ENCODE data around the gene KSR1.
"Not testable (repeated sequence)": the region's sequence is repeated elsewhere in the genome, so short reads cannot be mapped to it uniquely, and the experiment has no call there.

KSR1 gene

DNA sequence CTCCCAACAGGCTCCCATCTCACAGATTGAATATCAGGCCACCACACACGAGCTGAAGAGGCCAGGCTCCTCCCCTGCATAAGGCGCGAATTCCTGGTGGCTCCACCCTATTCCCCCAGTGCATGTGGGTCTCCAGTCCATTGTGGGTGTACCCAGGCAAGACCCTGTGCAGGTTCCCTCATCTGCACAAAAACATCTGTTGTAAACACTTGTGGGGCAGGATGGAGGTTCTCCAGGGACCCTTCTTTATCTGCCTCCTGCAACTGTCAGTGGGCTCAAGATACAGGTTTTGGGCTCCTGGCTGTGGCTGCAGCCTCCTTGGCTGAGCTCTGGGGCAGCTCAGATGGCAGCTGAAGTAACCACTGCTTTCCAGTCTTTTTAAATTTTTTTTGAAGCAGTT is 157.2 kb downstream of the KSR1 start:
- no peak for DNase-seq (ENCODE audit: low read depth)

DNA sequence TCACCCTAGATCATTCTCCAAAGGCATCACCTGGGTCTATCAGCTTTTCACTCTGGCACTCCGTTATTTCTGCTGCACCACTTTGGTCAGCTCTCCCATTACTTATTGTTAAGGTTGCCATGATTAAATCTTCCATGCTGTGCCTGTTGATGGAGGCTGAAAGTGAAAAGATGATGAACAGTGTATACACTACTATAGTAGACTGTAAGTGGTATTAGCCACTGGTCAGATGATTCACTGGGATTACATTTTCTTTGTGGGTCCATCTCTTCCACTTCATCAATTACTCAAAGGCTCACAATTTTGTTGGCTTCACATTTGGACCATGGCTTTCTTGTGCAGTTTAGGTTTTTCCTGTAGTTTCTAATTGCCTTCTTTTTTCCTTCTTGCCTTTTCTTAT is 158.9 kb downstream of the KSR1 start:
- DNase-seq (ENCODE audit: low read depth): no peak

DNA sequence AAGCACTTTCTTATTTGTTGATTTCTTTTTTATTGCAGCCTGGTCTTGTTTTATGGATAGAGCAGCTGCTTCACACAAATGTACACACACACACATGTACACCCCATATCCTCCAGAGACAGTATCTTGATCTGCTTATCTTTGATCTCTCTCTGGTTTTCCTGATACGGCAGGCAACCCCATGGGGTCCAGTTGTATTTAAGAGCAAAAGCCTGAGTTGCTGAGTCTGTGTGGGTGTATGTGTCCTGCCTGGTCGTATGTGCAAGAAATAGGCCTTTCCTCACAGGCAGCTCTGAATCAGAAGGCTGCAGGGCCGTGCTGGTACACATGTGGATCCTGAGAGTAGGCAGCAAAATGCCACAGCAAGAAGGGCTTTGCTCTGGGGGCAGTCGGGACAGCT is 160.2 kb downstream of the KSR1 start:
- no peak for DNase-seq (ENCODE audit: low read depth)

DNA sequence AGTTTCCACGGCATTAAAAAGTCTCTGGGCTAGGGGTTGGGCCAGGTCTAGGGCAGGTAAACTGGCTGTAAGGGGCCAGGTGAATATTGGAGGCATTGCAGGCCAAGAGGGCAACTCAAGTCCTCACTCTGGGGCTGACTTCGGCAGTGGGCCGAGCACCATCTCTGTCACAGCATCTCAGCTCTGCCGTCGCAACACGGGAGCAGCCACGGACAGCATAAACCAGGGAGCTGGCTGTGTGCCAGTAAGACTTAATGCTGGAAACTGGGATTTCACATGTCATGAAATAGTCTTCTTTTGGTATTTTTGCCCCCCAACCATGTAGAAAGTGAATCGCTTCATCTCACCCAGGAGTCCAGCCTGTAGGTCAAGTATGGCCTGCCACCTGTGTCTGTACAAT is 162.2 kb downstream of the KSR1 start:
- no peak for DNase-seq (ENCODE audit: low read depth)

DNA sequence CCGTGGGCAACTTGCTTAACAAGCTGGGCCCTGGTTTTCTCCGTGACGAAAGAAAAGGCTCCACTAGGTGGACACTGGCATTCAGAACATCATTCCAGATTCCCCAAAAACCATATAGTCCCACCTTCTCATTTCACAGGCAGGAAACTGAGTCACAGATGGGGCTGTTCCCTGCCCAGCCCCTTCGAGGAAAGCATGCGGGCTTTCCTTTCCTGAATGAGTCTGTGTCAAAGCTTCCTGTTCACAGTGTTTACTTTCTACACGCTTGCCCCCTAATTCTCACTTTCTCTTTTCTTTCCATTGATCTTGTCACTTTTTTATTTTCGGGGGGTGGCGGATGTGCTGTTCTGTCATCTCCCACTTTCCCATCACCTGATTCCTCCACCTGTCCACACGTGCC is 164.5 kb downstream of the KSR1 start:
- no peak for DNase-seq (ENCODE audit: low read depth)

DNA sequence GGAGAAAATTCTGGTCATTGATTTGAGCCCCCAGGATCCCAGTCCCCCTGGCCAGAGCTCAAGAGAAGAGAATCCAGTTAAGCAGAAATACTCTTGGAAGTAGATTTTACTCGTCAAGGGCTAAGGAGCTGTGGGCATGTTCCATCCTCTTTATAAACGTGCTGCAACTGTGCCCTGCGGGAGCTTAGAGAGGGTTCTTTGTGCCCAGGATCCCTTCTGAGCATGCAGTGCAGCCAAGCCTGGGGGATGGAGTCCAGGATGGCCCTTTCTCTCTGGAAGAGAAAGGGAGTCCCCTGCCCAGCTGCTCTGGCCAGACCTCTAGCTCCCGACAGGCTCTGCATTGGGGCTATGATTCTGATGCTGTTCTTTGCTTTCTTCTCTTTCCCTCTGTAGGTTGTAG is 165.3 kb downstream of the KSR1 start:
- no peak for DNase-seq (ENCODE audit: low read depth)

DNA sequence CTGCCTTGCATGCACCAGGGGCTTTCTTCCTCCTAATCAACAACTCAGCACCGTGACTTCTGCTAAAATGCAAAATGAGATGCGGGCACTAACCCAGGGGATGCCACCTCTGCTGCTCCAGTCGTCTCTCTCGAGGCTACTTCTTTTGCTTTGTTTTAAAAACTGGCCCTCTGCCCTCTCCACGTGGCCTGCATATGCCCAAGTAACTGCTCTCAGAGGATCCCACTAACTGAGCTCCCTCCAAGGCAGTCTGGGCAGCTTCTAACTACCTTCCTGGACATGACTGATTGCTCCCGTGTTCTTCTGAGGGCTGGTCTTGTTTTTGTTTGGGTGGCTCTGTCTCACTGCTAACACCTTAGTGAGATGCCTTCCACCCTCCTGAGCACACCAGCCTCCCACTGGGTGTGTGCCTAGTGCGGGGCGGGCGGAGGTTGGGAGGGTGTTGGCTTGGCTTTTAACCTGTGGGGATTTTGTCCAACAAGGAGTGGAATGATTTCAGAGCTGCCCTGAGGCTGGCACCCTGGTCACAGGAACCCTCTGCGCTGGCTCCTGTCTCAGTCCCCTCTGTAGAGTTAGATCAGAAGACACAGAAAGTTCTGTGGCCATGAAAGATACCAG is 165.8 kb downstream of the KSR1 start:
- no peak for DNase-seq (ENCODE audit: low read depth)

DNA sequence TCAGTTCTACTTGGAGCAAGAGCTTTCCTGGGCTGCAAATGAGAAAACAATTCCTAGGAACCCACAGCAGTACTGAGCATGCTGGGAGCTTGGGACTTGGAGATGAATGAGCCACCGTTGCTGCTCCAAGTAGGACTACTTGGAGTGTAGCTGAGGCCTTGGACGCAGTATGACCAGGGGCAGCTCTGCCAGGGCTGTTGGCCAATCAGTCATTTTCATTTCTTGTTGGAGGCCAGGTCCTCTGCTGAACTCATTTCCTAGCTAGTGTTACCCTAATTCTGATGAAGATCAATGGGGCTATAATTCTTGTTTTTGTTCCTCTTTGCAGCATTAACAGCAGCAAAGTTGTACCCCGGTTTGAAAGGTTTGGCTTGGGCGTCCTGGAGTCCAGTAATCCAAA is 166.7 kb downstream of the KSR1 start:
- no peak for DNase-seq (ENCODE audit: low read depth)

DNA sequence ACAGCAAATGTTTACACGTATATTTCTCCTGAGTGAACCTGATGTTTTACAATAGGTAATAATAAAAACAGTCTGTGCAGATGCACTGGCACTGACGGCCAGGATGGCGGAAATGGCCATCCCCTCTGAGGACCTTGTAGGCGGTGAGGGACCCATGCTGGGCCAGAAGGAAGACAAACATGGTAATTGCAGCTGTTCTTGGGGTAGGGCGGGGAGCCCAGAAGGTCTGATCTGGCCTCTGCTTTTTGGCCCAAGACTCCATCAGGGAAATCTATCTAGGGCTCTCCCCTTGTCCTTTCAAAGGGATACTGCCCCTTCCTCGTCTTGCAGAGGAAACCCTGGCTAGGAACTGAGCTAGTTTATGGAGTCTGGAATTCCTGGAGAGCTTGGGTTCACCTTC is 167.4 kb downstream of the KSR1 start:
- no peak for DNase-seq (ENCODE audit: low read depth)

DNA sequence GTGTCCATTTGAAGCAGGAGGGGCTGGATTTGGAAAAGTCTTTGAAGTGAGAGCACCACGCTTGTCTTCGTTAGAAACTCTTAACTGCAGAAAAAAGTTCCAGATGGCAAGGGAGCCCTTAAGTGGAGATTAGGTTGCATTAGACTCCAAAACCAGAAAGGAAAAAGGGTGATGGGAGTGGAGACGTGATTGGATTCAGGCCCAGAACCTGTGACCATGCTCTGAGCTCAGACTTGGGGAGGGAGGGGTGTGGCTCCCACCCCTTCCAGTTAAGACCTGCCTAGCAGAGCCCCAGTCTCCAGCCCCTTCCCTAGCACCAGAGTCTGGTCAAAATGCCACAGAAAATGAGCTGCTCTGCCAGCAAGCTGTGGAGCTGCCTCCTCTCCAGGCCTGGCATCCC is 168.3 kb downstream of the KSR1 start:
- no peak for DNase-seq (ENCODE audit: low read depth)

DNA sequence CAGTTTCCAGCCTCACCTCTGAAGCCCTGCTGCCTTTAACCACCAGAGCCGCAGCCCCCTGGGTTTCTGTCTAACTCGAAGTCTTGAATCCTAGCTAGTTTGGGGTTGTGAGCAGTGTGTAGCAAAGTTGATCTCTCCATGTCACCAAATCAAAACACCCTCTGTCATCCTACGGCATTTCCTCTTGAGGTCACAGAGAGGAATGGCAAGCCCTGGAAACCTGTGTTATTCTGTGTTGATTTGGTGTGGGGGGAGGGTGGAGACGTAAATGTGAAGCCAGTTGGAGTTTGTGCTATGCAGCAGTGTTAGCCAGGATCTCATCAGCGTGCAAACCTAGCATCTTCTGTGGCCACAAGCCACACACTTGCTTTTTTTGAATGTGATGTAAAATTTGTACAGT is 169.6 kb downstream of the KSR1 start:
- no peak for DNase-seq (ENCODE audit: low read depth)

DNA sequence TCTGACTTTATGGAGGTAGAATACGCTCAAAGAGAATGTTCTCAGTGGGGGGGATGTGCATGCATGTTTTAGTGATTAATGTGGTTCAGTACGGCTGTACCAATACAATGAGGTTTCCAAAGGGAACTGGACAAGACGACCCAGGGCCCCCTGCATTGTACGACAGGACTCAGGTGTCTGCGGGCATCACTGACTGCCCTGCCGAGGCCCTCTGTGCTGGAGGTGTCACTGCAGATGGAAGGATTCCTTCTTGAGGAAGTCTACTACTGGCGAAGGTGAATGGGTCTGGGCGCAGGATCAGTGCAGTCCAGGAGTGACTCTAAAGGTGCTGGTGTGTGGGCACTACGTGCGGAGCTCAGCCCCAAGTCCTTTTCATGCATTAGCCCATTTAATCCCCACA is 171.3 kb downstream of the KSR1 start:
- DNase-seq (ENCODE audit: low read depth): no peak

DNA sequence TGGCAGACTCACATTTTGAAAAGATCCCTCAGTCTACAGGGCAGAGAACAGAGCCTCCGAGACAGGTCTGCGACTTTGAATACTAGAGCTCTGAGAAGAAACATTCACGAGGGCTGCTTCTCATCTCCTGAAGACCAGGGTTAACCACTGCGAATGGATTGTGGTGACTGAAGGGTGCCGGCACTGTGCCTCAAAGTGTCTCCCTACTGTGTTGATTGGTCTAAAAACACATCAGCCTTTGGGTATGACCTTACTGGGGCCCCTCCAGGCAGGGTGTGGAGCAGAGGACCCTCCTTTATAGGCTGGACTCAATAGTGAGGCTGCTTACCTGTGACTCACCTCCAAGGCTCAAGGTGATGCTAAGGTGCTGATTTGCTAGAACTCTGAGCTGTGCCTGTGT is 172.1 kb downstream of the KSR1 start:
- DNase-seq (ENCODE audit: low read depth): no peak

DNA sequence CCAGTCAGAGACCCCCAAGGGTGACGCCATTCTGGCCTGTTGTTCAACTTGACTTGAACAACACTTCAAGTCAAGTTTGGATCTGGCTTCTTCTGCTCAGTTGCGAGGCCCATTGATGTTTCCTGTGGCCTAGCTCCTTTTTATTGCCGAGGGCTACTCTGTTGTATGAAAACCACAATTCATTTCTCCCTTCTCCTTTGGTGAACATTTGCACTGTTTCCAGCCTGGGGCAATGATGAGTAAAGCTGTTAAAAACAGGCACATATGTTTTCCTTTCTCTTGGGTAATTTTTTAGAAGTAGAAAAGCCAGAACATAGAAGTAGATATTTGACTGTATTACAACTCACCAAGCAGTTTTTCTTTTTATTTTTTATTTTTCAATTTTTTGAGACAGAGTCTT is 173.0 kb downstream of the KSR1 start:
- not testable (repeated sequence) for DNase-seq (ENCODE audit: low read depth)

DNA sequence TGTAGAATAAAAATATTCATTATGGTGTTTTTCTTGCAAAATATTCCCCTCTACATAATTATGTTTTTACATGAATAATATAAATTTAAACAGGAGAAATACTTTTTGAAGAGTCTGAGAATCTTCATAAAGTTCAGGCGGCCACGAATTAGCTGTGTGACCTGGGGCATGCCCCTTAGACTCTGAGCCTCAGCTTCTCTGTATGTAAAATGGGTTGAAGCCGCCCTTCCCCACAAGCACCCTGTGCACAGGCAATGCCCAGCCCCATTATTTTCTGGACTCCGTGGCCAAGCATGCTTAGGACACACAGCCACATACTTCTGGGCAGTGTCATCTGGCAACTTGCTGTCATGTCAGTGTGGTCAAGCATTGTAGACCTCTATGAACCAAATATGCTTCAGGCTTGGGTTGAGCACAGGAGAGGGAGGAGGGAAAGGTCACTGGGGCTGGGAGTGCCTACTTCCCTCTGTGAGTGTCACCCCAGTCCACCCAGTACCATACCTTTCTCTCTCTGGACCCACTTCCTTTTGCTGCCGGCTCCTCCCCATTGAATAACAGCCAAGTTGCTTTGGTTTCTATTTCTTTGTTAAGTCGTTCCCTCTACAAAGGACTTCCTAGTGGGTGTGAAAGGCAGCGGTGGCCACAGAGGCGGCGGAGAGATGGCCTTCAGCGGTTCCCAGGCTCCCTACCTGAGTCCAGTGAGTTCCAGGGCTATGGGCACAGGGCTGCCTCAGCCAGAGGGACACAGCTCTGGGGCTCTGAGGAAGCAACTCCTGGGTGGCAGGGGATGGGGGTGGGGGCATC is 174.6 kb downstream of the KSR1 start, which contains the start of gene LGALS9:
Gene LGALS9, plus strand, starts transcription at position 582 of the 804 bp plus-strand sequence. Its CDS starts 78 bp downstream, at position 660.
- no peak for DNase-seq (ENCODE audit: low read depth)

DNA sequence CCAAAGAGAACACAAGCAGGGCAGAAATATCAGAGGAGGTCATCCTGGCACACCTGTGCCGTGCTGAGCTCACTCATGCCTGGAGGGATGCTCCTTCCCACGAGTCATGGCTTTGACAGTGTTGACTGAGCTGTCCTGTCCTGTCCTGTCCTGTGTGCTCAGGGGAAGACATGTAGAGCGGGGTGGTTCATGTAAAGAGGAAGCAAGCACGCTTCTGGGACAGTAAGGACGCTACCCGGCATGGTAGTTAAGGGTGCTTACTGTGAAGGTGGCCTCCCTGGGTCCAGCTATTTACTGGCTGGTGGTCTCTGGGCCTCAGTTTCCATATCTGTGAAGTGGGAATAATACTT is 175.1 kb downstream of the KSR1 start:
- DNase-seq (ENCODE audit: low read depth): peak; percentile 12

DNA sequence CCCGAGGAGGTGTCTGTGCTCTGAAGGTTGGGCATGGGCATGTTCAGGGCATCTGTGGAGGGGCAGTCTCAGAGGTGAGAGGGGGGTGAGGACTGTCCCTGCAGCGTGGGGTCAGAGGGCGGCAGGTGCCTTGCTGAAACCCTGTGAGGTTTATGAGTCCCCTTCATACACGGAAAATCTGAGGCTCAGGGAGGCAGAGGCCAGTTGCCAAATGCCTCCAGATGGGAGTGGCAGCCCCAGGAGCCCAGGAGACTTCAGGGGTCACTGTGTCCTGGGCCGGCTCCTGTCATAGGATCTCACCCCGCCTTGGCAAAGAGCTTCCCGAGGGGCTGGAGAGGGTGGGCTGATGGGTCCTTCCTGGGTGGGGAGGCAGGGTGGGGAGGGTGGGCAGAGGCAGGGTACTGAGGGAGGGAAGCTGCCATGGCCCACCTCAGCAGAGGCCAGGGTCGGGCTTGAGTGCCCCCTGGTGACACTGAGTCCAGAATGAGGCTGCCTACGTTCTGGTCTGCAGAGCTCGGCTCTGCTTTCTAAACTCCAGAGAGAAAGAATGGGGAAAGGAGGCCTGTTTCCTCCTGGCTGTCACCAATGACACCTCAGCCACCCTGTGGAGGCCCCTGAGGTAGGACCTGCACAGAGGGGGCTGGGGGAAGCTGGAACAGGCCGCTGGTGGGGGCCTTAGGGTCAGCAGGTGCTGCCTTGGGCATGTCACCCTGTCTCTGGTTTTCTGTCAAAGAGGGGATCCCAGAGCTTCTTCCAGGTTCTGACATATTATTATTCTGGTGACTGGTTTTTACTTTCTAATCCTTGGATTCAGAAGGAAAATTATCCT is 175.9 kb downstream of the KSR1 start:
- DNase-seq (ENCODE audit: low read depth): no peak

DNA sequence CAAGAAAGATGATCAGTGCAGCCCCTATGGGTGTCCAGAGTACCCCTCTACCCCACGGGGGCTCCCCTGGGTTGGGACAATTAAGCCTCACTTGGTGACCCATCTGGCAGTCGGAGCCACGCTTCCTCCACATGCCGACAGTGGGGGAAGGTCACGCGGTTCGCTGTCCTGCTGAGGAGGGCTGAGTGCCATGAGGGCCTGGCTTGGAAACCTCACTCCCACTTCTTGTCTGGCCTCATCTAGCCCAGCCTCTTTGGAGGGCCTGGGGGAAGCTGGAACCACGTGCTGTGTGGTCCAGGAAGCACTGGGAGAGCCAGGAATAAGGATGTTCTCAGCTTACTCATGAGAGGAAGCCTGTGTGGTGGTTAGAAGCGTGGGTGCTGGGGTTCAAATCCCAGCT is 176.5 kb downstream of the KSR1 start:
- not testable (repeated sequence) for DNase-seq (ENCODE audit: low read depth)

DNA sequence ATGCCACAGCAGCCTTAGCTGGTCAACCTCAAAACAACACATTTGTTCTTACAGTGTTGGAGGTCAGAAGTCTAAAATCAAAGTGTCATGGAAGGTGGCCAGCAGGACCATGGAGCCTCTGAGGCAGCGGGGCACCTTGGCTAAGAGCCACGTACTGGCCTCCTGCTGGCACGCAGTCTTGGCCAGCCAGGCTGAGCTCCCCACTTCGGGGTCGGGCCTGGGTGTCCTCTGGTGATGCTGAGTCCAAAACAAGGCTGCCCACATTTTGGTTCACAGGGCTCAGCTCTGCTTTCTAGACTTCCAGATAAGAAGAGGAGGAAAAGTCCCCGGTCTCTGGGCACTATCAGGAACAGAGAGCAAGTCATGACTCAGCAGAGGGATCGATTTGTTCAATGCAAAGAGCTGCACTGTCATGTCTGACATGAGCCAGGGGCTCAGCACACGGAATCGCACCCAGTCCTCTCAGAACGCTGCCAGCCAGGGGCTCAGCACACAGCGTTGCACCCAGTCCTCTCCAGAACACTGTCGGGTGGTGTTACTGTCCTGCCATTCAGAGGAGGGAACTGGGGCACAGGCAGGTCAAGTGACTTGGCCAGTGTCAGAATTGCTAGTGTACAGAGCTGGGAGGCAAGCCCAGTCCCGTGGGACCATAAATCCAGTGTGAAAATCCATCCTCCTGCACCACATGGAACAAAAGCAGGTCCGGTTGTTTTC is 177.2 kb downstream of the KSR1 start:
- no peak for DNase-seq (ENCODE audit: low read depth)

DNA sequence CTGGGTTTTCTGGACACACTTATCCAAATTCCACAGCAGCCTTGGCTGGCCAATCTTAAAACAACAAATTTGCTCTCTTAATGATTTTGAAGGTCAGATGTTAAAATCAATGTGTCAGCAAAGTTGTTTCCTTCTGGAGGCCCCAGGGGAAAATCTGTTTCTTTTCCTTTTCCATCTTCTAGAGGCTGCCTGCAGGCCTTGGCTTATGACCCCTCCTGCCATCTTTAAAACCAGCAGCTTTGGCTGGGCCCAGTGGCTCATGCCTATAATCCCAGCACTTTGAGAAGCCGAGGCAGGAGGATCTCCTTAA is 177.7 kb downstream of the KSR1 start:
- no peak for DNase-seq (ENCODE audit: low read depth)

DNA sequence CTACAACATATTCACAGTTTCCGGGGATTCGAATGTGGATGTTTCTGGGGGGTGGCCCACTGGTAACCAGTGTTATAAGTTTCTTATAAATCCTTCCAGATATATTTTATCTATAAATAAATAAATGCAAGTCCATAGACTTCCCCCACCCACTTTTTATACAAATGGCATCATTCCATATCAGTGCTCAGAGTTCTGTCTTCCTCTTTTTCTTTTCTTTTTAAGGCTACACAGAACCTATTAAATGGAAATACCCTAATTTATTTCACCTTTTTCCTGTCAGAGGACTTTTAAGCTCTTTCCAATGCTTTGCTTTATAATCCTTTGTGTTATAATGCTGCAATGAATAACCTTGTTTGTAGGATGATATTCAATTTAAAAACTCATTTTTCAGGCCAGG is 178.5 kb downstream of the KSR1 start:
- DNase-seq (ENCODE audit: low read depth): no peak

DNA sequence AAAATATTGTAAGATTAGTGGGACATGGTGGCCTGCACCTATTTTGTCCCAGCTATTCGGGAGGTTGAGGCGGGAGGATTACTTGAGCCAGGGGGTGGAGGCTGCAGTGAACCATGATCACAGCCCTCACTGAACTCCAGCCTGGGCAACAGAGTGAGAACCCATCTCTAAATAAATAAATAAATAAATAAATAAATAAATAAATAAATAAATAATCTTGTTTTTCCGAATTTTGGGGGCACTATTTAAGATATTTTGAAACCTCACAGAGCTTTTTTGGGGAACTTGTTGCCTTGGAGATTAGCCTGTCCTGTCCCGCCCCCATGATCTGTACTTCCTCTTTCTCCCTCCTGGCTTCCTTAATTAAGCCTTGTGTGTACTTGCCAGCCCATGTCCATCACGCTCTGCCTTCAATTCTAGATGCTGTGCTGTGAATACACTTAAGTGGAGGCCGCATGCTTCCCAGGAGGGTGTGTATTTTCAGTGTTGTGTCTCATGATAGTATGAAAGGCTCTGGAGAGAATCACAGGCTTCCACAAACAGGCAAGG is 179.1 kb downstream of the KSR1 start:
- DNase-seq (ENCODE audit: low read depth): no peak

All from activated T-cell treated with anti-CD3 and anti-CD28 coated beads for 1 hour (primary cell).